COLO829 (cell line): ENCODE results near the gene FBXO30.

Experiments used
- DNase-seq: peaks from one replicate; pipeline ENCODE4 v3.0.0; 2012; ENCODE audit warnings: low spot score

The FBXO30 gene

DNA sequence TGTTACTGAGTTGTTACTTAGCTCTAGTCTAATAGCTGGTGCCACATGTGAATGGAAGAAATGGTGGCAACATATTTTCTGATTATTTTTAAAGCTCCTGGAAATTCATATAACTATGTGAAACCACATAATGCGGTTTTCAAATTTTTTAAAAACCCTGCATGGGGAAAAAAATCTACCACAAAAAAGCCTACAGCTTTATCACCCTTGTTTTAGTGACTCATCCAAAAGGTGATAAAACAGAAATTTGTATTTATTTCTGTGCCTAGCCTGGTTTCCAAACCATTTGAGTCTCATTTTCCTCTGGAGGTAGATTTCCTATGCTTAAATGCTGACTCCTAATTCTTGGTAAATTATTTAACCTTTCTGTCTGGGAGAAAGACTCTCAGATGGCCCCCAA is 5.4 kb upstream of the FBXO30 start:
- no peak for DNase-seq

DNA sequence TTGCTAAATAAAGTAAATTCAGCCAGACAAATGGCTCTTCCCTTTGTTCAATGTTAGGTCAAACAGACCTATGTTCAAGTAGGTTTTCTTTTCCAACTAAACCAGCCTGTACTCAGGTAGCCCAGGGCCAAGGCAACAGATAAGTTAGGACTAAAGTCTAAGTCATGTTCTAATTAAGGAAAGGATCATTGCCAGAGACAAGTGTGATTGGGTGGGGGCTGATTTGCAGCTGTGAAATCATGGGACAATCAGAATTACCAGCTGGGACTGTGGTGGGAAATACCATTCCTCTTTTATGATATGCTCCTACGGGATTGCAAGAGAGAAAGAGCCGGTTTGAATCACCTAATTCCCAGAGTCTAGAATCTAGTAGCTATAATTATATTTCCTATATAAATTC is 4.2 kb upstream of the FBXO30 start:
- DNase-seq: no peak

DNA sequence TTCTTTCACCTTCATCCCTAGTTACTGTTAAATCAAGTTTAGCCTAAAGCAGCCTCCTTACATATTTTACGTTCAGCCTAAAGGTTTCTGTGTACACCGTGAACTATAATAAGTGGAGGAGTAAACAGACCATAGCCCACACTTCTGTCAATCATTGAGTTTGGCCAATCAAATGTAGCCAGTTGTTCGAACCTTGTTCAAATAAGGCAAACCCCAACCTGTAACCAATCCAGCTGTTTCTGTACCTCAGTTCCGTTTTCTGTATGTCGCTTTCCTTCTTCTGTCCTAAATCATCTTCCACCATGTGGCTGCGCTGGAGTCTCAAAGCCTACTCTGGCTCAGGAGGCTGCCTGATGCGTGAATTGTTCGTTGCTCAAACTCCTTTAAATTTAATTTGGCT is 1.8 kb upstream of the FBXO30 start:
- DNase-seq: no peak

DNA sequence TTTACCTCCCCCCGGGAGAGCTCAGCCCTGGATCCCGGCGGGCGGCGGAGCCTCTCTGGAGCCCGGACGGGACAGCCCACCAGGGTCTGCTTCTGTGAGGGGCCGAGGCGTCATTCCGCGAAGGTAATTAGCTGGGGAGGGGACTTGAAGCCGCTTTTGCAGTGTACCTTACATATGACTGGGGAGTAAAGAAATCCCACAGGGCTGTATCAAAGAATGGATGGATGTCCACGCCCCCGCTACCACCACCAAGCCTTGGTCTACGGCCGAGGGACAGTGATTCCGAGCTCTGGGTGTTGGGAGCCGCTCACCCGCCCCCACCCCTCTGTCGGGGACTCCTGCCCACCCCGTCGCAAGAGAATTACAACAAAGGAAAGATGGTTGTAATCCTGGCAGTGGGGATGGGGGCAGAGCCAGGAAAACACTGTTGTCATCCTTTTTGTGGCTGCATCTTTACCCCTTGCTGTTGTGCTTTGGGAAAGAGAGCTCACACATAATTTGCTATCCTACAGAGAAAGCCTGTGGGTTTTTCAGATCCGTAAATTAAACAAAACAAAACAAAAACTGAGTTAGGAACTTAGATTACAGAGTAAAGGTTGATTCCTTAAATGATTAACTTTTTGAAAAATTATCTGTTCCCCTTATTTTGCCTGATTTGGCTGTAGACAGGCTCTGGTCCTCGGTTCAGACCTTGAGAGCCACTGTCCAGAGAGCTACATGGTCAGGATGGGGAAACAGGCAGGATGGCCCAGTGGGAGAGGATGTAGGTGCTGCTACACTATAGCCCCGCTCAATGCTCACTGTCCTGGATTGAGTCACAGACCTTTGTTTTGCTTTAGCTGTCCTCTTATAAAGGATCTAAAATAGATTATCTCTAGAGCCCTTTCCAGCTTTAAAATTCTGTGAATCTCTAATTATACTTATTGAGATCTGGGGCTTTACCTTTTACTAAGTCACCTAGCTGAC is 997 bp upstream of the FBXO30 start:
- DNase-seq: peak; percentile 16

DNA sequence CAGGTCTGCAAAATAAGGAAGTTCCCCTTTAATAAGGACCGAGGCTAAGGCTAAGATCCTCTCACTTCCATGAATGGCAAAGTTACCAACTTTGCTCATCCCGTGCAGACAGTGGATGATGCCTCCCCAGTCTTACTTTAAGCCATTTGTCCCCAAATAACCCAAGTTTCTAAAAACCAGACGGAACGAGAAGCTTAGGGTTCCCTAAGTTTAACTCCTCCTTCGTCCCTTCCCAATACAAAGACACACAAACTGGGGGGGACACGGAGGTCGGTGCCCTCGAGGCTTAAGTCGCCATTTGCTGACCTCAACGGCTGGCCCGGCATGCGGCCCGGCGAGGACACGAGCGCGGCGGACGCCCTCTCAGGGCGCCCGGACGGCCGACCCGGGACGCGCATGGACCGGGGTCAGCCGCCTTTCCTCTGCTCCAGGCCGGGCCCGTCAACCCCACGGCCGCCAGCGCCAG is 527 bp downstream of the FBXO30 start:
- peak; percentile 13 for DNase-seq

DNA sequence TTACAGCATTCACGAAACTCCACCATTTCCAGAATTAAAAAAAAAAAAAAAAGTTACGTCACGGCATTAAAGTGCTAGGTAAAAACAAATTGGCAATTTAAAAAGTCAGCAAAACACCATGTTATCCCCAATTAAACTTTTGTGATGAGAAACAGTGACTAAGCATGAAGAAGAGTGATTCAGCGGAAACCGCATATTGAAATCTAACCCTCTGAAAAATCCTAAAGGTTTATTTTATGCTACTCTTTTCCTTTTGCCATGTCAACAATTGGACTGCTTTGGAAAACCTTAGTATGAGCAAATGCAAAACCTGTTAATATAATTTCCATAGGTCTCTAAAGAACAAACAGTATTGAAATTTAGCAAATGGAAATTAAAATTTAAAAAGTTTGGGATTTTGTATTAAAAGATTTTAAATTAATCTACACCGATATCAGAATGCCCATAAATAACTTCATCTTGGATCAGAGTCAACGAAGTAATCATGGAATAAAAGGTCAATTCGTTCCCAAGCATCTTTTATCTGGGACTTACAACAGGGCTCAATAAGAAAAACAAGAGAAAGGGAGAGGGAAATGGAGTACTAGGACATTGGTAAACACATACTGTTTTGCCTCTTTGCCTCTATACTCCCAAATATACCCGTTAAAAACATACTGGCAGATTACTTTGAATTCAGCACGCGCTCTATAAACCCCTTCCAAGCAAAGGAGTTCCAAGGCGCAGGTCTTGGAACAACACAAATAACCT is 1.1 kb downstream of the FBXO30 start:
- peak; percentile 6 for DNase-seq

DNA sequence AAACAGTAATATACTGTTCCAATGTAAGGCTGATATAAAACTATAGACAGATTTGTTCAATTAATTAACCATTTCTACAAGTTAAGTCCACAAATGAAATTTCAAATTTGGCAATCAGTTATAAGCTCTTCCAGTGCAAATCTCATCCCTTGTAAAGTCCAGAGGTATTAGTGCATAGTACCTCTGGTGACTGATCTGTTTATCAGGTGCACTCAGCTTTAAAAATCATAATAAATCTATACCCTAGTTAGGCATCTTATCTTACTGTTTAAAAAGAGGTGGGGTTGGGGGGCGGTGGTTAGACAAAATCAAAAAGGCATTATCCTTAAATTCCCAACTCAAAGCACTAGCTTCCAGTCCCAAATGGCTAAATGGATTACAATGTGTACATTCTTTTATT is 2.9 kb downstream of the FBXO30 start:
- no peak for DNase-seq

DNA sequence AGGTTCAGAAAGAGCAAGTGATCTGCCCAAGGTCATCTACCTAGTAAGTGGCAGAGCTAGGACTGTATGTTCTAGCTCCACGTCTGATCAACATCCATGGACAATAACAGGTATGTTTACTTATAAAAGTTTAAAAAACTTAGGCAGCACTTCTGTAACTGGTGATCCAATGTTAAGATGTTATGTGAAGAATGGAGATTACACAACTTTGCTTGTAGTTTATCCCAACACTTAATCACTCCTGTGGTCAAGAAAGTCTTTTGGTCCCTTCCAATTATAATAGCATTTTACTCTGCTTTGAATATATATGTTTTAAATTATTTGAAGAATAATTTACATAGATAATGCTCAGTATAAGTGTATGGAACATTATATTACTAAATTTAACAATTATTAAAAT is 4.8 kb downstream of the FBXO30 start:
- no peak for DNase-seq

DNA sequence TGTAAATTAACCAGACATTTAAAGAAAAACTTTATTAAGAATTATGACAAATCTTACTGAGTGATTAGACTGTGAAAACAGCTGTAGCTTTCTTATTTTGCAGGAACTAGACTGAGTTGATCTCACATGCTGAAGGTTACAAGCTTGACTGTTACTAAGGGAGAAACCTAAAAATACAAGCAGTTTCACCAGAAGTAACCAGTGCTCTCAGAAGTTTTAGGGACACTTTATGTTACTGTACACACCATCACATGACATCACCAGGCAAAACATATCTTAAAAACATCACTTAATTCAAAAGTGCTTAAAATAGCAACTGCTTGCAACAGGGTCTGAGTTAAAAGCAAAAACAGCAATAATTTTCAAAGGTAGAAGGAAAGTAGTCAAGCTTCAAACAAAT is 5.4 kb downstream of the FBXO30 start:
- DNase-seq: no peak

DNA sequence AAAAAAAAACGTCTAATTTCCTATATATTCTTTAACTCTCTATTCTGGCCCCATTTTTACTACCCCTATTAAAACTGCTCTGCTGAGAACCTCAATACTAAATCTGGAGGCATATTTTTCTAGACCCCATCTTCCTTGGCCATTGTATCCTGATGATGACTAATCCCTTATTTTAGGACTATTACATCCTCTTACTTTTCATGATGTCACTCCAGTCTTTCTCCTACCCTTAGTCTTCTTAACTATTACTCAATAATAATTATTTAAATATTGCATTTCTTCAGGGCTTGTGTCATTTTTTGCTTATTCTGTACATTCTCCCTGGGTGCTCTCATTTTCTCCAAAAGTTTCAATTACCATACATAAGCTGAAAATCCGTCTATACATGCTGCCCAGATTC is 6.4 kb downstream of the FBXO30 start:
- no peak for DNase-seq

DNA sequence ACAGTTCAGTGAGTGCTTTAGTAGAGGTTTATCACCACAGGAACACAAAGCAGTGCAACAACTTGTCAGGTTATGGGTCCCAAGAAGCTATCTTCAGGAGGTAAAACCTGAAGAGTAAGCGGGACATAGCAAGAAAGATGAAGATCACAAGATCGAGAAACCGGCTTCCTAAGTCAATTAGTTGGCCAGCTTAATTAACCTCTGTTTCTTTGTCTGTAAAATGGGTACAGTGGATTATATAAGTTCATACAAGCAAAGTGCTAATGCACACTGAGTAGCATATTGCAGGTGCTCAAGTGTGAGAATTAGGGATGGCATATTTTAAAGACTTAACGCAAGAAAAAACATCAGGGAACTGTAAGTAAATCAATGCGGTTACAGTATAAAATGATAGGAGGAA is 12.5 kb downstream of the FBXO30 start:
- no peak for DNase-seq

DNA sequence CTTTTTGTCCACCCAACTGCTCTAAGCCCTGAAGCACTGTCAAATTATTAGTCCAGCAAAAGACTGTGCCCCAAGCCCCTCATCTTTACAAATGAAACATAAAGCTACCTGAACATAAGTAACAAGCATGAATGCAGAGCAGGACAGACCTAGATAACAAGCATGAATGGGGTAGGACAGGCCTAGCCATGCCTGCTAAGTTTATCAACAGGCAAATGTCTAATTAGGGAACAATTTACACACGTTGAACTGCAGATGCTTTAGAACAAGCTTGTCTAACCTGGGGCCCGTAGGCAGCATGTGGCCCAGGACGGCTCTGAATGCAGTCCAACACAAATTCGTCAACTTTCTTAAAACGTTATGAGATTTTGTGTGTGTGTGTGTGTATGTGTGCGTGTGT is 13.6 kb downstream of the FBXO30 start:
- no peak for DNase-seq

DNA sequence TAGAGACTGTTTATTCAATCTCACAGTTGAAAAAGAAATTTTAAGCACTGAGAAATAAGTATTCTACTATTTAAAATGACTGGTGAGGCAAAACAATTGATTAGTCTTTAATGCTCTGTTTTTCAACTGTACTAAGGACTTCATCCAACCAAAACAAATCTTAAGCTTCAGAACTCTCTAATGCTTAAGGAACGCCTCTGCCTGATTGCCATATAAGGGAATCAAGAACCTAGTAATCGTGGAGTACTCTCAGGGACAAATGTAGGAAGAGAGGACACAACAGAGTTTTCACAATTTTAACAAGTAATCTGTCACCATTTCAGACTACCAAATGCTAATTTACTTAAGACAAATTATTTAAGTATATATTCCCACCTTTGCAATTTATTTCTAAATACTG is 16.1 kb downstream of the FBXO30 start:
- no peak for DNase-seq

DNA sequence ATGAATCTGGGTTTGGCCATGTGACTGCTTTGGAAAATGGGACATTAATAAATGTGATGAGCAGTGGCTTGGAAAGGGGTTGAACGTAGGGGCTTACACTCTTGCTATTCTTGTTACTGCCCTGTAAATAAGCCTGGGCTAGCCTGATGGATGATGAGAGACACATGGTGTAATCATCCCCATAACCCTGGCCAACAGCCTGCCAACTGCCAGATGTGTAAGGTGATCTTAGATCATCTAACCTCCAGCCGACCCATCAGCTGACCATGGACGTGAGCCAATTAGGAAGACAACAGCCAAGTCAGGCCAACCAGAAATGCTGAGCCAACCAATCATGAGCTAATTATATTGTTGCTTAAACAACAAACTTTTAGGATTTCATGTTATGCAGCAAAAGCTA is 25.2 kb downstream of the FBXO30 start:
- no peak for DNase-seq

DNA sequence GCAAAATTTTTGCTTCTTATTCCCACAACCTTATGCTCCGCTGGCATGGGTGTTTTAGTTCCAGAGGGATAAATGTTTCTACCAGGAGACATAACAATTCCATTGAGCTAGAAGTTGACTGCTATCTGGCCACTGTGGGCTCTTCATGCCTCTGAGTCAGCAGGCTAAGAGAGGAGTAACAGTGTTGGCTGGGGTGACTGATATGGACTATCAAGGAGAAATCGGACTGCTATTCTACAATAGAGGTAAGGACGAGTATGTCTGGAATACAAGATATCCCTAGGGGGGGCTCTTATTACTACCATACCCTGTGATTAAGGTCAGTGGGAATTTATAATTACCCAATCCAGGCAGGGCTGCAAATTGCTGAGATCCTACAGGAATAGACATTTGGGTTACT is 26.9 kb downstream of the FBXO30 start:
- DNase-seq: no peak

DNA sequence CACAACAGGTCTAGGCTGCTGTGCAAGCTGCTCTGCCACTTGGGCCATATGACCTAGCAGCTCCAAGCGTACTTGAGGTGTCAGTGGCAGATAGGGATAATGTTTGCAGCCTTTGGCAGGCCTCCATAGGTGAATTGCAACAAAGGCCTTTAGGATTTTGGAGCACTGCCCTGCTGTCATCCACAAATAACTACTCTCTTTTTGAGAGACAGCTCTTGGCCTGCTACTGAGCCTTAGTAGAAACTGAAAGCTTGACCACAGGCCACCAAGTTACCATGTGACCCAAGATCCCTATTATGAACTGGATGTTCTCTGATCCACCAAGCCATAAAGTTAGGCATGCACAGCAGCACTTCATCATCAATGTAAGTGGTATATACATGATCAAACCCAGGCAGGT is 29.9 kb downstream of the FBXO30 start:
- no peak for DNase-seq

DNA sequence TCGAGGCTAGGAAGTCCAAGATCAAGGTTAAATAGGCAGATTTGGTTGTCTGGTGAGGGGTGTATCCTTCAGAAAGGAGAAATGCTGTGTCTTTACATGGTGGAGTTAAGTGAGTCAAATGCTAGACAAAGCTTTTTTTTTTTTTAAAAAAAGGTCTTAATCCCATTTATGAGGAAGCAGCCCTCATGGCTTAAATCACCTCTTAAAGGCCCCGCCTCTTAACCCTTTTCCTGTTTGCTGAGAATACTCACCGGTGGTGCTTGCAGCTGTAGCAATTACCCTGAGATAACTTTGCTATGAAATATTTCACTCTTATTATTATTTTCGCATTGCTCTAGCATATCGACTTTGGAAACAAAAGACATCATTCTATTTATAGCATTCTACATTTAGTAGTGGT is 30.8 kb downstream of the FBXO30 start:
- DNase-seq: no peak

DNA sequence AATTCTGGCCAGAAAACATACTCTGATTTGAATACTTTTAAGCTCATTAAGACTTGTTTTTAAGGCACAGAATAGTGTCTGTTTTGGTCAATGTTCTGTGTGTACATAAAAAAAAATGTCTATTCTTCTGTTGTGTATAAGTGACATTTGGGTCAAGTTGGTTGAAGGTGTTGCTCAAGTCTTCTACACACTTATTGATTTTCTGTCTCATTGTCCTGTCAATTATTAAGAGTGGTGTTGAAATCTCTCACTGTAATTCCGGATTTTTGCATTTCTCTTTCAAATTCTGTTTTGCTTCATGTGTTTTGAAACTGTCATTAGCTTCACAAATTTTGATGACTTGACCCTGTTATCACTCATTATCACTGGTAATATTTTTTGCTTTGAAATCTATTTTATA is 41.7 kb downstream of the FBXO30 start:
- no peak for DNase-seq

DNA sequence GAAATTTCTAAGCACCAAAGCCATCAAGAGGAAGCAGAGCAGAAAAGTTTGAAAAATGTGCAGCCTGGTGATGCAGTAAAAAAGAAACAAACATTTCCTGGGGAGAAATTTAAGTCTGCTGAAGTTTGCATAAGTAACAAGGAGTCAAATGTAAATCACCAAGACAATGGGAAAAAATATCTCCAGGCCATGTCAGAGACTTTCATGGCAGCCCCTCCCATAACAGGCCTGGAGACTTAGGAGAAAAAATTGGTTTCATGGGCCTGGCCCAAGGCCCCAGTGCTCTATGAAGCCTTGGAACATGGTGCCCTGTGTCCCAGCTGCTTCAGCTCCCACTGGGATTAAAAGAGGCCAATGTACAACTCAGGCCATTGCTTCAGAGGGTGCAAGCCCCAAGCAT is 49.1 kb downstream of the FBXO30 start:
- DNase-seq: no peak

DNA sequence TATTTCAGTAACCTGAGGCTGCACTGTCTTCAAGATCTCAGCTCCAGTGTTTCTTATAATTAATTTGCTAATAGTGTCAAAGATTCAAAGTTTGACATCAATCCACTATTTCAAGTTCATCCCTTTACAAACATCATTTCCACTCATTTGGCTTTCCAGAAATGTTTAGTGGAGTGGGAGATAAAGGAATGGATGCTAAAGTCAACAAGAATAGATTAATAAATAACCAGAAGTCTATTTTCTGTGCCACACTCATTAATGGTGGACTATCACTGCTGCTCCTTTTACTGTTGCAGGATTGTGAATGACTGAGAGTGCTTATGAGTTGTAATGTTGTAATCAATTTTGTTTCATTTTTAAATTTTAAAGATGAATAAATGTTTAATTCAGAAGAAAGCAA is 50.9 kb downstream of the FBXO30 start:
- no peak for DNase-seq

DNA sequence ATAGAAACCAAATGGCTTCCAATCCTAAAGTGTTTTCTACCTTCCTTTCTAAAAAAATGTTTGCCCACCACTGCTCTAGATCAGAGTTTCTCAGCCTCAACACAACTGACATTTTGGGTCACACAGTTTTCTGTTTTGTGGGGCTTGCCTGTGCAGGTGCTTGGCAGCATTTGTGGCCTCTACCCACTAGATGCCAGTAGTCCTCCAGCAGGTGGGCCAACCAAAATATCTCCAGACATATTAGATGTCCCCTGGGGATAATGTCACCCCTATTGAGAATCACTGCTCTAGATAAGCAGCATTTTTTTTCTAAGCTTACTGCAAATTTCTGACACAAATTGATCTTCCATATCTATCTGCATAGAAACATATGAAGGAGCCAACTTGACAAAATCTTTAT is 53.0 kb downstream of the FBXO30 start:
- DNase-seq: no peak

DNA sequence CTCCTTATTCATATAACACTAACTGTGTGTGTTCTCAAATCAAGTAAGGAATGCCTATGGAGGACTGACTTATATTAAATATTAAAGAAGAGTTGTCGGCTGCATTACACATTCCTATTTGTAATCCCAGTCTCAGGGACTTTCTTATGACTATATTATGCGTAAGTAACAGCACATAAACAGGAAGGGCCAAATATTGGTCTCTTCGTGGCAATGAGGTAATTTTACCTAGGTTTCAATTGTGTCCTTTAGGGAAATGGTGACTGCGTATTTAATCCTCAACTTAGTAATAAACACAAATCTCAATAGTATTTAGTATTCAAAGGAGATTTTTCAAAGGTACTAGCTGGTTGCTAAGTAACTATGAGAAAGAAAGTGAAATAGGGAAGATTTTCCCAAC is 56.5 kb downstream of the FBXO30 start:
- DNase-seq: no peak

DNA sequence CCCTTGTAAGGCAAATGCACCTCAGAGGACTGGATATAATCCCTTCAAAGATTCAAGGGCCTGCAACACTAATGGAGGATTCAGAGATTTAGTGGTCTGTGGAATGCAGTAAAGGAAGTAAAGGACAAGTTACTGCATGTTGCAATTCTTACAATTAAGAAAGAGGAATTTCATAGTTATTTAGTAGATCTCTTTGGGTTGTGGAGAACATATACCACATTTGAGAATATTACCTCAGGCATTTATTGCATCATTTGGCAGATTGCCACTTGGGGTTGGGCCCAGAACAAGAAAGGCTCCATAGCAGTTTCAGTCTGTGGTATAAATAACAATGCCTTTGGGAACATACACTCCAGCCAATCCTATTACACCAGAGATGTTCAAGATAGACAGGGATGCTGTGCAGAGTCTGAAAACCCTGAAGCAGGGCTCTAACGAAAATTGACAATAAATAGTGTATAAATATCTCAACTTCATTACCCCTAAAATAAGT is 58.4 kb downstream of the FBXO30 start:
- peak; percentile 20 for DNase-seq
